Lung (tissue), 12 donors: Measurements from ENCODE around the gene FOXK1. TPM values are rescaled to one million over a fixed set of nuclear protein-coding genes. Genes with fewer than 3 reads are reported as not detected.
A peak's percentile ranks its signal among the peaks of the same experiment; 100 is the strongest.

Source experiments
- ATAC-seq: fragments of 200-7000 bp; cut with Tn5 transposase; one replicate; pipeline ENCODE4 v1.9.1; 2020; ENCODE audit warnings: moderate number of reproducible peaks; ENCODE audit not compliant: insufficient read depth, low FRiP score
- DNase-seq, 3 donors: peaks; one replicate each; pipeline ENCODE4 v3.0.0-alpha.2; 2013 to 2017
- H3K27ac ChIP-seq, 2 donors: one replicate each; pipeline ENCODE4 v1.5.1; 2013; ENCODE audit warnings: mild to moderate bottlenecking in 2 of 2, moderate library complexity in 2 of 2, control low read depth in 1 of 2, inconsistent platforms in 1 of 2, low read depth in 1 of 2, low read length in 1 of 2
- H3K27me3 ChIP-seq, 3 donors: one replicate each; pipeline ENCODE4 v1.5.1; 2013; ENCODE audit warnings: low read length in 2 of 3; ENCODE audit not compliant: control insufficient read depth in 3 of 3, insufficient read depth in 3 of 3
- H3K36me3 ChIP-seq, 4 donors: one replicate each; pipeline ENCODE4 v1.5.1; 2013; ENCODE audit warnings: low read length in 4 of 4, mild to moderate bottlenecking in 1 of 4, moderate library complexity in 1 of 4; ENCODE audit not compliant: control insufficient read depth in 4 of 4, insufficient read depth in 4 of 4
- H3K4me1 ChIP-seq, 5 donors: one replicate each; pipeline ENCODE4 v1.5.1; 2013; ENCODE audit warnings: low read length in 5 of 5, mild to moderate bottlenecking in 2 of 5, moderate library complexity in 1 of 5; ENCODE audit not compliant: control insufficient read depth in 5 of 5, insufficient read depth in 5 of 5
- H3K4me3 ChIP-seq: one replicate; pipeline ENCODE4 v1.5.1; 2013; ENCODE audit warnings: mild to moderate bottlenecking, control low read depth, moderate library complexity
- H3K9ac ChIP-seq, 2 donors: one replicate each; pipeline ENCODE4 v1.5.1; 2013; ENCODE audit warnings: low read length in 2 of 2, control low read depth in 1 of 2; ENCODE audit not compliant: insufficient read depth in 1 of 2
- H3K9me3 ChIP-seq, 4 donors: one replicate each; pipeline ENCODE4 v1.5.1; 2013; ENCODE audit warnings: low read length in 3 of 4, mild to moderate bottlenecking in 1 of 4, moderate library complexity in 1 of 4; ENCODE audit not compliant: control insufficient read depth in 4 of 4, insufficient read depth in 3 of 4
- WGBS, 2 donors: extraction: QIAGEN DNeasy Blood & Tissue Kit; methylation state at CpG; one replicate each; pipeline ENCODE4 v1.1.7; 2013; 5-methylcytosine and 5-hydroxymethylcytosine counted together
- polyA plus RNA-seq, 2 donors: library from polyadenylated mRNA; stranded (reverse); fragments of 200-250 nt; gene quantifications; one replicate each; pipeline ENCODE4 v1.2.1, GENCODE V29; 2013
- total RNA-seq, 2 donors: library from RNA; depleted of rRNA in 1 of 2; stranded (reverse); fragments of >200 nt in 1 of 2; gene quantifications; one replicate each; pipeline ENCODE4 v1.2.1, GENCODE V29; 2014 to 2021
- TF ChIP-seq, protein P1 (sequence below): IDR thresholded peaks from 2 replicates; pipeline ENCODE4 v1.5.1; 2012; ENCODE audit warnings: mild to moderate bottlenecking; ENCODE audit errors: control extremely low read depth, extremely low read depth
- donor health status: control.
- donor health status: control.
- donor health status: Bipolar disorder and iron deficiency.
- donor health status: healthy.
- donor health status: DM: yes; HTN: yes; CAD: no.

FOXK1 gene
- total and polyA plus RNA-seq, 4 donors, result 6.4 to 36.2 (median 14.3) TPM

GRCh38 chr7:4790516-4790991 lies 108.5 kb downstream of the FOXK1 start:
- WGBS, 2 donors, result 95 to 97% methylated on average over 24 of the region's 24 CpGs

GRCh38 chr7:4791101-4791737 lies 109.1 kb downstream of the FOXK1 start:
- Histone ChIP-seq H3K27ac (no peak overlapping the region), H3K9ac (no peak overlapping the region), H3K4me3 (no peak overlapping the region), H3K36me3 (peaks cover 4 to 59% (median 19%) of the 10 kb centered on the region in 4 donors), H3K9me3 (no peaks in the 10 kb centered on the region), H3K4me1 (peaks cover 0 to 7% (median 0%) of the 10 kb centered on the region in 5 donors), H3K27me3 (no peaks in the 10 kb centered on the region)
- WGBS, 2 donors, result 94 to 96% methylated on average over 23 to 25 of the region's 25 CpGs
- no peak for DNase-seq
- TF ChIP-seq, protein P1, sequence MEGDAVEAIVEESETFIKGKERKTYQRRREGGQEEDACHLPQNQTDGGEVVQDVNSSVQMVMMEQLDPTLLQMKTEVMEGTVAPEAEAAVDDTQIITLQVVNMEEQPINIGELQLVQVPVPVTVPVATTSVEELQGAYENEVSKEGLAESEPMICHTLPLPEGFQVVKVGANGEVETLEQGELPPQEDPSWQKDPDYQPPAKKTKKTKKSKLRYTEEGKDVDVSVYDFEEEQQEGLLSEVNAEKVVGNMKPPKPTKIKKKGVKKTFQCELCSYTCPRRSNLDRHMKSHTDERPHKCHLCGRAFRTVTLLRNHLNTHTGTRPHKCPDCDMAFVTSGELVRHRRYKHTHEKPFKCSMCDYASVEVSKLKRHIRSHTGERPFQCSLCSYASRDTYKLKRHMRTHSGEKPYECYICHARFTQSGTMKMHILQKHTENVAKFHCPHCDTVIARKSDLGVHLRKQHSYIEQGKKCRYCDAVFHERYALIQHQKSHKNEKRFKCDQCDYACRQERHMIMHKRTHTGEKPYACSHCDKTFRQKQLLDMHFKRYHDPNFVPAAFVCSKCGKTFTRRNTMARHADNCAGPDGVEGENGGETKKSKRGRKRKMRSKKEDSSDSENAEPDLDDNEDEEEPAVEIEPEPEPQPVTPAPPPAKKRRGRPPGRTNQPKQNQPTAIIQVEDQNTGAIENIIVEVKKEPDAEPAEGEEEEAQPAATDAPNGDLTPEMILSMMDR, result no peak
- ATAC-seq, result no peak

More at GRCh38 chr7:4790516-4790991, 108.5 kb downstream of the FOXK1 start:
- peaks cover 0 to 7% (median 0%) of the 10 kb centered on the region in 5 donors for H3K4me1 ChIP-seq
- TF ChIP-seq, protein P1, result no peak
- peaks cover 4 to 63% (median 20%) of the 10 kb centered on the region in 4 donors for H3K36me3 ChIP-seq
- no peak overlapping the region for H3K9ac ChIP-seq
- H3K4me3 ChIP-seq, result no peak overlapping the region
- ATAC-seq (no peak), DNase-seq (no peak)
- no peaks in the 10 kb centered on the region for H3K27me3 ChIP-seq
- no peak overlapping the region for H3K27ac ChIP-seq
- no peaks in the 10 kb centered on the region for H3K9me3 ChIP-seq

GRCh38 chr7:4791738-4792536 lies 109.8 kb downstream of the FOXK1 start:
- H3K4me3 ChIP-seq, result no peak overlapping the region
- H3K27me3 ChIP-seq, result no peaks in the 10 kb centered on the region
- DNase-seq (peak; percentile 73 to 87 (median 76)), ATAC-seq (peak; percentile 70)
- TF ChIP-seq, protein P1, result peak; percentile 23
- H3K4me1 ChIP-seq, result peaks cover 0 to 7% (median 0%) of the 10 kb centered on the region in 5 donors
- H3K9ac ChIP-seq, result no peak overlapping the region
- 51 to 53% methylated on average over 34 to 50 of the region's 50 CpGs for WGBS, 2 donors
- H3K27ac ChIP-seq, result peak overlapping the region in 1 of 2 donors; percentile 79
- no peaks in the 10 kb centered on the region for H3K9me3 ChIP-seq
- H3K36me3 ChIP-seq, result peaks cover 4 to 52% (median 20%) of the 10 kb centered on the region in 4 donors
